ENCODE results near the gene MARK4.

DNA sequence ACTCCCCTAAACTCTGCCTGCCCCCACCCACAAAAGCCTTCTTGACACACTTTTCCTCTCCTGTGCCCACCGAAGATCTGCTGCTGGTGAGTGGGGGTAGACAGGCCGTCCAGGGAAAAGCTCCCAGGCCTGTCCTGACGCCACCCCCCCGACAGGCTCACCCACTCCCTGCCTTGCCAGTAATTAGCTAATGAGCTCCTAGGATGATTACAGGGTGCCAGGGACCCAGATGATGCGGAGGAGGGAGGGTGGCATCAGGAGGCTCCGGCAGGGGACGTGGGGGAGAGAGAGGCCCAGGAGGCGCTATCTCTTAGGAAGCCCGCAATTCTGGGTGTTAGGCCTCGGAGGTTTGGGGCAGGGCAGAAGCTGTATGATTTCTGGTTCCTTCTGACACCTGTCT lies 27.0 kb downstream of the MARK4 start:
- TF ChIP-seq, protein P1, sequence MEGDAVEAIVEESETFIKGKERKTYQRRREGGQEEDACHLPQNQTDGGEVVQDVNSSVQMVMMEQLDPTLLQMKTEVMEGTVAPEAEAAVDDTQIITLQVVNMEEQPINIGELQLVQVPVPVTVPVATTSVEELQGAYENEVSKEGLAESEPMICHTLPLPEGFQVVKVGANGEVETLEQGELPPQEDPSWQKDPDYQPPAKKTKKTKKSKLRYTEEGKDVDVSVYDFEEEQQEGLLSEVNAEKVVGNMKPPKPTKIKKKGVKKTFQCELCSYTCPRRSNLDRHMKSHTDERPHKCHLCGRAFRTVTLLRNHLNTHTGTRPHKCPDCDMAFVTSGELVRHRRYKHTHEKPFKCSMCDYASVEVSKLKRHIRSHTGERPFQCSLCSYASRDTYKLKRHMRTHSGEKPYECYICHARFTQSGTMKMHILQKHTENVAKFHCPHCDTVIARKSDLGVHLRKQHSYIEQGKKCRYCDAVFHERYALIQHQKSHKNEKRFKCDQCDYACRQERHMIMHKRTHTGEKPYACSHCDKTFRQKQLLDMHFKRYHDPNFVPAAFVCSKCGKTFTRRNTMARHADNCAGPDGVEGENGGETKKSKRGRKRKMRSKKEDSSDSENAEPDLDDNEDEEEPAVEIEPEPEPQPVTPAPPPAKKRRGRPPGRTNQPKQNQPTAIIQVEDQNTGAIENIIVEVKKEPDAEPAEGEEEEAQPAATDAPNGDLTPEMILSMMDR (IDR thresholded peaks at IDR 0.05) = no peak
- no peak for TF ChIP-seq POLR2A (IDR thresholded peaks at IDR 0.05)

Data from esophagus squamous epithelium (tissue), 4 donors.